SK-N-SH (cell line): Measurements from ENCODE around the gene TTC9B.

ENCODE experiments used
- CTCF ChIP-seq: fragments of 200-600 bp; sonication (generic); IDR thresholded peaks from 2 replicates; pipeline ENCODE4 v1.6.1; 2017; ENCODE audit warnings: antibody characterized with exemption, mild to moderate bottlenecking, moderate library complexity
- GABPA ChIP-seq: IDR thresholded peaks from 2 replicates; pipeline ENCODE4 v1.4.0; 2012; ENCODE audit warnings: low read depth, mild to moderate bottlenecking
- YY1 ChIP-seq: IDR thresholded peaks from 2 replicates; pipeline ENCODE4 v1.4.0; 2012; ENCODE audit warnings: low read depth, mild to moderate bottlenecking

DNA sequence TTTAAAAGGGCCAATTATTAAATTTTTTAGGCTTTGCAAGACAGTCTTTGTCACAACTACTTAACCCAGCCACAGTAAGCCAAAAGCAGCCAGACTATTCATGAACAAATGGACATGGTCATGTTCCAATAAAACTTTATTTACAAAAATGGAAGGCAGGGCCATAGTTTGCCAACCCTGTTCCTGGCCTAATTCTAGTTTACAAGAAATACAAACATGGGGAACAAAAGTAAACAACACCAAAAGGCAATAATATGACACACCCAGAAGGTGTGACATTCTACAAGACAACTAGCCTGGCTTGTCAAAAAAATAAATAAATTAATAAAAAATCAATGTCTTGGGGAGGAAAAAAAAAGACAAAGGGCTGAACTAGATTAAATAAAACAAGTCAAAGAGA, 33.1 kb upstream of the TTC9B start:
- no peak for TF ChIP-seq CTCF
- no peak for TF ChIP-seq GABPA
- TF ChIP-seq YY1, result no peak
